ENCODE measurements around the gene IGFBP2. TPM values are rescaled to one million over a fixed set of nuclear protein-coding genes. Genes with fewer than 3 reads are reported as not detected.

Gene IGFBP2
- total RNA-seq (100 to 1,000 TPM; 657 to 663 TPM), polyA plus RNA-seq (1,000 to 10,000 TPM in 1 of 2 donors, 100 to 1,000 TPM in 1; 869 to 1,436 TPM)
- long read RNA-seq, donor 1, transcript IGFBP2-201 (4 exons, 1,439 nt) = major isoform, 14 of 35 reads
- long read RNA-seq, donor 1, partial matches to known transcripts = 15 of 35 reads
- long read RNA-seq, donor 1, other reads (novel, unspliced or antisense) = 5 of 35 reads
- long read RNA-seq, donor 2, full-length matches to known transcripts = 1,180 of 1,223 reads
- long read RNA-seq, donor 2, partial matches to known transcripts = 31 of 1,223 reads
- long read RNA-seq, donor 2, other reads (novel, unspliced or antisense) = 12 of 1,223 reads

GRCh38 chr2:216632952-216633615, at the start of gene IGFBP2:
TSS of gene IGFBP2 (plus strand) at chr2:216633420. CDS start at chr2:216633524, 104 bp downstream.
- intact Hi-C loops (cut with DNase I) = no loop called here
- DNase-seq = peak; percentile 77 to 89
- Histone ChIP-seq H3K27me3 (ENCODE audit: control insufficient read depth in 1 of 2, insufficient read depth in 2 of 2, low read length in 1 of 2) (no peaks in the 10 kb centered on the region), H3K4me1 (ENCODE audit: control insufficient read depth in 1 of 2, insufficient read depth in 2 of 2, low read length in 2 of 2) (no peaks in the 10 kb centered on the region), H3K9me3 (ENCODE audit: control insufficient read depth, low read length) (no peaks in the 10 kb centered on the region), H3K36me3 (ENCODE audit: control insufficient read depth in 1 of 2, insufficient read depth in 2 of 2, low read length in 1 of 2) (no peaks in the 10 kb centered on the region), H3K27ac (ENCODE audit: low read depth in 1 of 2, low read length in 2 of 2) (peak within 1 kb of the TSS; percentile 20 to 83), H3K4me3 (ENCODE audit: low read length in 2 of 2) (peak within 1 kb of the TSS; percentile 96 to 99)
- ATAC-seq (ENCODE audit: low FRiP score) = peak; percentile 48
- 0 to 1% methylated on average over 40 to 70 of the region's 70 CpGs for WGBS, 2 donors

GRCh38 chr2:216583606-216584005, 49.6 kb upstream of the IGFBP2 start:
- Histone ChIP-seq H3K27ac (ENCODE audit: low read depth in 1 of 2, low read length in 2 of 2) (no peak overlapping the region), H3K36me3 (ENCODE audit: control insufficient read depth in 1 of 2, insufficient read depth in 2 of 2, low read length in 1 of 2) (no peaks in the 10 kb centered on the region), H3K4me1 (ENCODE audit: control insufficient read depth in 1 of 2, insufficient read depth in 2 of 2, low read length in 2 of 2) (no peaks in the 10 kb centered on the region), H3K4me3 (ENCODE audit: low read length in 2 of 2) (no peak overlapping the region), H3K27me3 (ENCODE audit: control insufficient read depth in 1 of 2, insufficient read depth in 2 of 2, low read length in 1 of 2) (no peaks in the 10 kb centered on the region), H3K9me3 (ENCODE audit: control insufficient read depth, low read length) (no peaks in the 10 kb centered on the region)
- intact Hi-C loops (cut with DNase I) = no loop called here
- DNase-seq = no peak
- ATAC-seq (ENCODE audit: low FRiP score) = no peak
- 86 to 90% methylated on average over 5 of the region's 5 CpGs for WGBS, 2 donors

- H3K27me3 ChIP-seq (ENCODE audit: control insufficient read depth in 1 of 2, insufficient read depth in 2 of 2, low read length in 1 of 2) = no peaks in the 10 kb centered on the region
- H3K9me3 ChIP-seq (ENCODE audit: control insufficient read depth, low read length) = no peaks in the 10 kb centered on the region
- intact Hi-C loops (cut with DNase I) = no loop called here
- H3K4me3 ChIP-seq (ENCODE audit: low read length in 2 of 2) = no peak overlapping the region
- DNase-seq (no peak), ATAC-seq (ENCODE audit: low FRiP score) (no peak)
- H3K27ac ChIP-seq (ENCODE audit: low read depth in 1 of 2, low read length in 2 of 2) = no peak overlapping the region
- H3K36me3 ChIP-seq (ENCODE audit: control insufficient read depth in 1 of 2, insufficient read depth in 2 of 2, low read length in 1 of 2) = no peaks in the 10 kb centered on the region
- 83 to 90% methylated on average over 8 of the region's 8 CpGs for WGBS, 2 donors
- H3K4me1 ChIP-seq (ENCODE audit: control insufficient read depth in 1 of 2, insufficient read depth in 2 of 2, low read length in 2 of 2) = no peaks in the 10 kb centered on the region
Measured at GRCh38 chr2:216584112-216584511, 49.1 kb upstream of the IGFBP2 start.

- intact Hi-C loops (cut with DNase I) = no loop called here
- no peaks in the 10 kb centered on the region for H3K4me1 ChIP-seq (ENCODE audit: control insufficient read depth in 1 of 2, insufficient read depth in 2 of 2, low read length in 2 of 2)
- H3K9me3 ChIP-seq (ENCODE audit: control insufficient read depth, low read length) = no peaks in the 10 kb centered on the region
- no peaks in the 10 kb centered on the region for H3K36me3 ChIP-seq (ENCODE audit: control insufficient read depth in 1 of 2, insufficient read depth in 2 of 2, low read length in 1 of 2)
- ATAC-seq (ENCODE audit: low FRiP score) (no peak), DNase-seq (no peak)
- no peak overlapping the region for H3K4me3 ChIP-seq (ENCODE audit: low read length in 2 of 2)
- no peak overlapping the region for H3K27ac ChIP-seq (ENCODE audit: low read depth in 1 of 2, low read length in 2 of 2)
- no peaks in the 10 kb centered on the region for H3K27me3 ChIP-seq (ENCODE audit: control insufficient read depth in 1 of 2, insufficient read depth in 2 of 2, low read length in 1 of 2)
- 98 to 100% methylated on average over 1 of the region's 1 CpG for WGBS, 2 donors
Measured at GRCh38 chr2:216585441-216585840, 47.8 kb upstream of the IGFBP2 start.

- Histone ChIP-seq H3K36me3 (ENCODE audit: control insufficient read depth in 1 of 2, insufficient read depth in 2 of 2, low read length in 1 of 2) (no peaks in the 10 kb centered on the region), H3K27ac (ENCODE audit: low read depth in 1 of 2, low read length in 2 of 2) (no peak overlapping the region), H3K4me1 (ENCODE audit: control insufficient read depth in 1 of 2, insufficient read depth in 2 of 2, low read length in 2 of 2) (no peaks in the 10 kb centered on the region), H3K9me3 (ENCODE audit: control insufficient read depth, low read length) (no peaks in the 10 kb centered on the region), H3K27me3 (ENCODE audit: control insufficient read depth in 1 of 2, insufficient read depth in 2 of 2, low read length in 1 of 2) (no peaks in the 10 kb centered on the region), H3K4me3 (ENCODE audit: low read length in 2 of 2) (no peak overlapping the region)
- DNase-seq = no peak
- no peak for ATAC-seq (ENCODE audit: low FRiP score)
- intact Hi-C loops (cut with DNase I) = no loop called here
- WGBS, 2 donors = 88 to 95% methylated on average over 10 of the region's 10 CpGs
Measured at GRCh38 chr2:216588861-216589710, 44.1 kb upstream of the IGFBP2 start.

- Histone ChIP-seq H3K4me1 (ENCODE audit: control insufficient read depth in 1 of 2, insufficient read depth in 2 of 2, low read length in 2 of 2) (no peaks in the 10 kb centered on the region), H3K27ac (ENCODE audit: low read depth in 1 of 2, low read length in 2 of 2) (no peak overlapping the region), H3K27me3 (ENCODE audit: control insufficient read depth in 1 of 2, insufficient read depth in 2 of 2, low read length in 1 of 2) (no peaks in the 10 kb centered on the region), H3K36me3 (ENCODE audit: control insufficient read depth in 1 of 2, insufficient read depth in 2 of 2, low read length in 1 of 2) (no peaks in the 10 kb centered on the region), H3K9me3 (ENCODE audit: control insufficient read depth, low read length) (no peaks in the 10 kb centered on the region), H3K4me3 (ENCODE audit: low read length in 2 of 2) (no peak overlapping the region)
- DNase-seq (no peak), ATAC-seq (ENCODE audit: low FRiP score) (no peak)
- intact Hi-C loops (cut with DNase I) = no loop called here
- 80 to 81% methylated on average over 1 of the region's 1 CpG for WGBS, 2 donors
Measured at GRCh38 chr2:216589791-216590190, 43.4 kb upstream of the IGFBP2 start.

GRCh38 chr2:216590780-216591179, 42.4 kb upstream of the IGFBP2 start:
- intact Hi-C loops (cut with DNase I) = no loop called here
- Histone ChIP-seq H3K36me3 (ENCODE audit: control insufficient read depth in 1 of 2, insufficient read depth in 2 of 2, low read length in 1 of 2) (no peaks in the 10 kb centered on the region), H3K27ac (ENCODE audit: low read depth in 1 of 2, low read length in 2 of 2) (no peak overlapping the region), H3K27me3 (ENCODE audit: control insufficient read depth in 1 of 2, insufficient read depth in 2 of 2, low read length in 1 of 2) (no peaks in the 10 kb centered on the region), H3K4me1 (ENCODE audit: control insufficient read depth in 1 of 2, insufficient read depth in 2 of 2, low read length in 2 of 2) (no peaks in the 10 kb centered on the region), H3K4me3 (ENCODE audit: low read length in 2 of 2) (no peak overlapping the region), H3K9me3 (ENCODE audit: control insufficient read depth, low read length) (no peaks in the 10 kb centered on the region)
- WGBS, 2 donors = 34 to 45% methylated on average over 9 of the region's 9 CpGs
- DNase-seq = peak in 1 of 2 donors; percentile 59
- ATAC-seq (ENCODE audit: low FRiP score) = peak; percentile 42

- DNase-seq (no peak), ATAC-seq (ENCODE audit: low FRiP score) (no peak)
- Histone ChIP-seq H3K27me3 (ENCODE audit: control insufficient read depth in 1 of 2, insufficient read depth in 2 of 2, low read length in 1 of 2) (no peaks in the 10 kb centered on the region), H3K36me3 (ENCODE audit: control insufficient read depth in 1 of 2, insufficient read depth in 2 of 2, low read length in 1 of 2) (no peaks in the 10 kb centered on the region), H3K9me3 (ENCODE audit: control insufficient read depth, low read length) (no peaks in the 10 kb centered on the region), H3K4me3 (ENCODE audit: low read length in 2 of 2) (no peak overlapping the region), H3K4me1 (ENCODE audit: control insufficient read depth in 1 of 2, insufficient read depth in 2 of 2, low read length in 2 of 2) (no peaks in the 10 kb centered on the region), H3K27ac (ENCODE audit: low read depth in 1 of 2, low read length in 2 of 2) (no peak overlapping the region)
- intact Hi-C loops (cut with DNase I) = no loop called here
- WGBS, 2 donors = 95 to 96% methylated on average over 6 of the region's 6 CpGs
Measured at GRCh38 chr2:216591480-216591879, 41.7 kb upstream of the IGFBP2 start.
